ENCODE measurements around the gene HBP1.

HBP1 gene

DNA sequence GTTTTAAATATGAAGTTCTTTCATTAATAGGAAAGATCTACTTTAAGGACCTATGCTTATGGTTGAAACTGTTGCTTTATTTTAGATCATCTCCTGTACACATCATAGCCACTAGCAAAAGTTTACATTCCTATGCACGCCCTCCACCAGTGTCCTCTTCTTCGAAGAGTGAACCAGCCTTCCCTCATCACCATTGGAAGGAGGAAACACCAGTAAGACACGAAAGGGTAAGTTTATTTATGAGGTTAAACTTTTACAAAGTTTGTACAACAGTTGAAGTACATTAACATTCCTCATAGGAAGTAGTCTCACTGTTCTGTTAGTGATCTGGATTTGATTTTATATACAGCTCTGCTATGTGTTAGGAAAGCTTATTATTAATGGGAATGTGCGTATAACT, 16.9 kb downstream of the HBP1 start:
- no CpG with 5 or more reads among the region's 4 CpGs for WGBS, 2 experiments (ENCODE audit: insufficient coverage in 2 of 2)
- H3K4me3 ChIP-seq (ENCODE audit: extremely low read depth, insufficient read depth, low read length, poor library complexity, severe bottlenecking), result no peak overlapping the region

DNA sequence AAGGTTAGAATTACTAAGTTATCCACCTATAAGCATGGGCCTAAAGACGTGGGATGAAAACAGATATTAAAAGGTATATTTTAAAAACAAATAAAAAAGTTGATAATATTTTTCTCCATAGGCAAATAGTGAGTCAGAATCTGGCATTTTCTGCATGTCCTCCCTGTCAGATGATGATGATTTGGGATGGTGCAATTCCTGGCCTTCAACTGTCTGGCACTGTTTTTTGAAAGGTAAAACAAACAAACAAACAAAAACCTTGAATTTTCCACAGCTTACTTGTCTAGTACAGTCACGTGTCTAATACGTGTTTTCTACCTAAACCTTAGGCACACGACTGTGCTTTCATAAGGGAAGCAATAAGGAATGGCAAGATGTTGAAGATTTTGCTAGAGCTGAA, 17.4 kb downstream of the HBP1 start:
- H3K4me1 ChIP-seq (ENCODE audit: control insufficient read depth, insufficient read depth, low read length, poor library complexity, severe bottlenecking), result no peaks in the 10 kb centered on the region
- WGBS, 2 experiments (ENCODE audit: insufficient coverage in 2 of 2), result 100% methylated on average over 3 of the region's 4 CpGs; no CpG with 5 or more reads in 1 of the 2 experiments
- no peak overlapping the region for H3K27ac ChIP-seq (ENCODE audit: low read depth, low read length, severe bottlenecking)
- no peak overlapping the region for H3K4me3 ChIP-seq (ENCODE audit: extremely low read depth, insufficient read depth, low read length, poor library complexity, severe bottlenecking)
- H3K9me3 ChIP-seq (ENCODE audit: control insufficient read depth, low read length), result no peaks in the 10 kb centered on the region
- H3K36me3 ChIP-seq (ENCODE audit: control insufficient read depth, insufficient read depth, low read length), result peaks cover 60% of the 10 kb centered on the region

More for the DNA sequence above, 16.9 kb downstream of the HBP1 start:
- Histone ChIP-seq H3K27ac (ENCODE audit: low read depth, low read length, severe bottlenecking) (no peak overlapping the region), H3K36me3 (ENCODE audit: control insufficient read depth, insufficient read depth, low read length) (peaks cover 61% of the 10 kb centered on the region), H3K9me3 (ENCODE audit: control insufficient read depth, low read length) (no peaks in the 10 kb centered on the region), H3K4me1 (ENCODE audit: control insufficient read depth, insufficient read depth, low read length, poor library complexity, severe bottlenecking) (no peaks in the 10 kb centered on the region)

DNA sequence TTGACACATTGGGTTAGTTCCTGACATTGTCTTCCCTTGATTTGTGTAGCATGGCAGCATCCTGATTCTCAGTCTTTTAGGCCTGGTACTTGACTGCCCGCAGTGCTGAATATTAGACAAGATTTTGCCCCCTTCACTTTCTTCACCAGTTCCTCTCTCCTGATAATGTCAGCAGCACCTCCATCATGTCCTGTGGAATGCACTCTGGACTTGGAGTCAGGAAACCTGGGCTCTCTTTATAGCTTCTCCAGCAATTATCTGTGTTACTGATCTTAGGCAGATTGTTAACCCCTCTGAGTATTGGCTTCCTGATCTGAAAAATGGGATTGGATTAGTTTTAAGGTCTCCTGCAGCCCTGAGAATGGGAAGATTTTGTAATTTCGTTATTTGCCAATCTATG, 19.0 kb downstream of the HBP1 start:
- Histone ChIP-seq H3K4me1 (ENCODE audit: control insufficient read depth, insufficient read depth, low read length, poor library complexity, severe bottlenecking) (no peaks in the 10 kb centered on the region), H3K36me3 (ENCODE audit: control insufficient read depth, insufficient read depth, low read length) (peaks cover 61% of the 10 kb centered on the region), H3K9me3 (ENCODE audit: control insufficient read depth, low read length) (no peaks in the 10 kb centered on the region), H3K27ac (ENCODE audit: low read depth, low read length, severe bottlenecking) (no peak overlapping the region), H3K4me3 (ENCODE audit: extremely low read depth, insufficient read depth, low read length, poor library complexity, severe bottlenecking) (no peak overlapping the region)
- WGBS, 2 experiments (ENCODE audit: insufficient coverage in 2 of 2), result 86 to 90% methylated on average over 1 to 2 of the region's 2 CpGs

DNA sequence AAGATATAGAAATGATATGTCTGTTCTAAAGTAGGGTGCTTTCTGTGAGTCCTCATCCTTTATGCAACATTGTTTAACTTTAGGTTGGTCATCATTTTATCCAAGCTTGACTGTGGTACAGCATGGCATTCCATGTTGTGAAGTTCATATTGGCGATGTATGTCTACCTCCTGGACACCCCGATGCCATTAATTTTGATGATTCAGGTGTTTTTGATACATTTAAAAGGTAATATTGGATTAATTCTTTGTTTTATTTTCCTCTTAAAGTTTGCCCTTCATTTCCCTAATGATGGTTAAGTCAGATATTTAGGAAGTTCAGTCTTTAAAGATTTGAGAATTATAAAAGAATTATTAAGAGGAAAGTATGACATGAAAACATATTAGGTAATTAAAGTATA, 21.3 kb downstream of the HBP1 start:
- Histone ChIP-seq H3K27ac (ENCODE audit: low read depth, low read length, severe bottlenecking) (no peak overlapping the region), H3K4me3 (ENCODE audit: extremely low read depth, insufficient read depth, low read length, poor library complexity, severe bottlenecking) (no peak overlapping the region), H3K36me3 (ENCODE audit: control insufficient read depth, insufficient read depth, low read length) (peaks cover 55% of the 10 kb centered on the region), H3K4me1 (ENCODE audit: control insufficient read depth, insufficient read depth, low read length, poor library complexity, severe bottlenecking) (no peaks in the 10 kb centered on the region), H3K9me3 (ENCODE audit: control insufficient read depth, low read length) (no peaks in the 10 kb centered on the region)
- WGBS, 2 experiments (ENCODE audit: insufficient coverage in 2 of 2), result 91 to 100% methylated on average over 1 of the region's 2 CpGs

DNA sequence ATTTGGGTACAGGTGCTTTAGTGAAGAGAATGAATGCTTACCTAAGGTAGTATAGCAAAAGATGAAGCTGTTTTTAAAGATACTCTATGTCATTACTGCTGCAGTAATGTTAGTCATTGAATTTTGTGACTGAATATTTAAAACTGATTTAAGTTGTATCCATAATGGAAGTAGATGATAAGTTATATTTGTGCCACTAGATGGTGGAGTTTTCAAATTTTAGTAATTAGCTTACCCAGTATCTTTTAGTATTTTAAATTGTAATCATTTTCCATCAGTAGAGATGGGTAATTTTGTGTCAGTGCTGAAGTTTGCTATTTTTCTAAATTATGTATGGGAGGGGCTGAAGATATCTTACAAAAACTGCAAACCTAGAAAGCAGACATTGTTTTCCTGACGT, 25.2 kb downstream of the HBP1 start:
- no peak overlapping the region for H3K27ac ChIP-seq (ENCODE audit: low read depth, low read length, severe bottlenecking)
- H3K36me3 ChIP-seq (ENCODE audit: control insufficient read depth, insufficient read depth, low read length), result peaks cover 64% of the 10 kb centered on the region
- H3K4me1 ChIP-seq (ENCODE audit: control insufficient read depth, insufficient read depth, low read length, poor library complexity, severe bottlenecking), result no peaks in the 10 kb centered on the region
- H3K9me3 ChIP-seq (ENCODE audit: control insufficient read depth, low read length), result no peaks in the 10 kb centered on the region
- WGBS, 2 experiments (ENCODE audit: insufficient coverage in 2 of 2), result no CpG with 5 or more reads among the region's 1 CpG
- H3K4me3 ChIP-seq (ENCODE audit: extremely low read depth, insufficient read depth, low read length, poor library complexity, severe bottlenecking), result no peak overlapping the region

DNA sequence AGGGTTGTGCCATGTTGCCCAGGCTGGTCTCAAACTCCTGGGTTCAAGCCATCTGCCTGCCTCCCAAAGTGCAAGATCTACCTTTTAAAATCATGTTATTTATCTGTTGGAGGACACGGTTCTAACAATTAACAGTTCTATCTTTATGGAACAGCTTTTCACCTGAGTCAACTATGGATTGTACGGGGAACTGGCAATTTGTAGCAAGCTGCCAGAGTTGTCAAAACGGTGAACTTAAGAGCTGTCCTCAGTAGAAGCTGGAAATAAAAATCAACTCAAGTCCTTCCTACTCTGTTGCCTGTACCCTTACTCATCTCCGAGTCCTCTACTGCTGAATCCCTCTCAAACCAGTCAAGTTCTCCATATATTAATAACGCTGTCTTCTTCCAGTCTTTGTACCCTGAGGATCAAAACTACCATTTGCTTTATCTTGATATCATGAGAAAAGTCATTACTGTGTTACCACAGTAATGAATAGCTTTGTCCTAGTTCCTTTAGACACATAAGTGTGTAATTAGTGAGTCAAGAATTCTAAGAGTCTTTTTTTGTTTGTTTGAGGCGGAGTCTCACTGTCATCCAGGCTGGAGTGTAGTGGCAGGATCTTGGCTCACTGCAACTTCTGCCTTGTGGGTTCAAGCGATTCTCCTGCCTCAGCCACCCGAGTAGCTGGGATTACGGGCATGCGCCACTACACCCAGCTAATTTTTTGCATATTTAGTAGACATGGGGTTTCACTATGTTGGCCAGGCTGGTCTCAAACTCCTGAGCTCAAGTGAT, 28.2 kb downstream of the HBP1 start:
- Histone ChIP-seq H3K9me3 (ENCODE audit: control insufficient read depth, low read length) (no peaks in the 10 kb centered on the region), H3K27ac (ENCODE audit: low read depth, low read length, severe bottlenecking) (no peak overlapping the region), H3K4me1 (ENCODE audit: control insufficient read depth, insufficient read depth, low read length, poor library complexity, severe bottlenecking) (no peaks in the 10 kb centered on the region), H3K36me3 (ENCODE audit: control insufficient read depth, insufficient read depth, low read length) (peaks cover 72% of the 10 kb centered on the region), H3K4me3 (ENCODE audit: extremely low read depth, insufficient read depth, low read length, poor library complexity, severe bottlenecking) (no peak overlapping the region)
- WGBS, 2 experiments (ENCODE audit: insufficient coverage in 2 of 2), result 84 to 94% methylated on average over 6 to 7 of the region's 10 CpGs

DNA sequence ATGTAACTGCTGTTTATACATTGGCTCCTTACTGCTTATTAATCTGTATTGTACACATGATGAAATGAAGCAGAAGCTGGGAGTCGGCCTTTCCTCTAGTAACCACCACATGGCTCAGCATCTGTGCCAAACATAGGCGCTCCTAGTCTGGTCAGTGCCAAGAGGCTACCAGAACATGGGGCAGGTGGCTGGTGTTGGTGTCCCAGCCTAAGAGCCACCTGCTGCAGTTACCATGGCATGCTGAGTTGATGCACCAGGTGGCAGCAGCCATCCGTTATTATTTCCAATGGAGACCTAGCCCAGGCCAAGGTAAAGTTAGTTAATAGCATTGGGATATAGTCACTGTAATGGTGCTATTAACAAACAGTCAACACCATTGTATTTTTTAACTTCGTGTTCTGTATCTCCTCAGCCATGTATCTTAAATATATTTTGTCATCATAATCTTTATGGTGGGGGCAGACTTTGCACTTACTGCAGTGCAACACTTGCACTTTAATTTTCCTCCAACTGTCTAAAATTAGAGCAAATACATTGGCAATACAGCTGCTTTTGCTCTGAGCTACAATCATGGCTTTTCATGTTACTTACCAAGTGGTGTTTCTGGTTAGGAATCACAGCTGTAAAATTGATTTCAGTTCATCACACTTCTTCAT, 33.1 kb downstream of the HBP1 start:
- H3K4me1 ChIP-seq (ENCODE audit: control insufficient read depth, insufficient read depth, low read length, poor library complexity, severe bottlenecking), result no peaks in the 10 kb centered on the region
- 77 to 90% methylated on average over 2 of the region's 4 CpGs for WGBS, 2 experiments (ENCODE audit: insufficient coverage in 2 of 2)
- H3K36me3 ChIP-seq (ENCODE audit: control insufficient read depth, insufficient read depth, low read length), result peaks cover 80% of the 10 kb centered on the region
- H3K9me3 ChIP-seq (ENCODE audit: control insufficient read depth, low read length), result no peaks in the 10 kb centered on the region
- no peak overlapping the region for H3K27ac ChIP-seq (ENCODE audit: low read depth, low read length, severe bottlenecking)
- no peak overlapping the region for H3K4me3 ChIP-seq (ENCODE audit: extremely low read depth, insufficient read depth, low read length, poor library complexity, severe bottlenecking)

DNA sequence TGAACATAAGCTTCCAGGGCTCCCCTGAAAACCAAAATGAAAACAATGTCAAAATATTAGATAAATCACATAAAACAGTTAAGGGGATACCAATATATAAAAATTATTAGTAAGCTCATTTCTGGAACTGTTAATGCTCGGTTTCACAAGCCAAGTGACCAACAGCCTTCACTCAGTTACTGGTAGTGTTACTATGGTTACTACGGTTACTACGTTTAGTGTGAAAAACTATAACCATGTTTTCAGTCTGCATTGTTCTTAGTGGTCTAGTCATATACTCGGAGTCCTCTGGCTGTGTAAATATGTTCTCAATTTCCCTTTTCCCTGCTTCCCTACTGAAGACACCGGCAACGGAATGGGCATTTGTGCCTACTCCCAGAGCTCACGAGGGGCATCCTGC, 34.8 kb downstream of the HBP1 start:
- no peak overlapping the region for H3K4me3 ChIP-seq (ENCODE audit: extremely low read depth, insufficient read depth, low read length, poor library complexity, severe bottlenecking)
- H3K36me3 ChIP-seq (ENCODE audit: control insufficient read depth, insufficient read depth, low read length), result peaks cover 76% of the 10 kb centered on the region
- H3K4me1 ChIP-seq (ENCODE audit: control insufficient read depth, insufficient read depth, low read length, poor library complexity, severe bottlenecking), result no peaks in the 10 kb centered on the region
- H3K27ac ChIP-seq (ENCODE audit: low read depth, low read length, severe bottlenecking), result no peak overlapping the region
- 97 to 100% methylated on average over 4 of the region's 7 CpGs for WGBS, 2 experiments (ENCODE audit: insufficient coverage in 2 of 2)
- no peaks in the 10 kb centered on the region for H3K9me3 ChIP-seq (ENCODE audit: control insufficient read depth, low read length)

DNA sequence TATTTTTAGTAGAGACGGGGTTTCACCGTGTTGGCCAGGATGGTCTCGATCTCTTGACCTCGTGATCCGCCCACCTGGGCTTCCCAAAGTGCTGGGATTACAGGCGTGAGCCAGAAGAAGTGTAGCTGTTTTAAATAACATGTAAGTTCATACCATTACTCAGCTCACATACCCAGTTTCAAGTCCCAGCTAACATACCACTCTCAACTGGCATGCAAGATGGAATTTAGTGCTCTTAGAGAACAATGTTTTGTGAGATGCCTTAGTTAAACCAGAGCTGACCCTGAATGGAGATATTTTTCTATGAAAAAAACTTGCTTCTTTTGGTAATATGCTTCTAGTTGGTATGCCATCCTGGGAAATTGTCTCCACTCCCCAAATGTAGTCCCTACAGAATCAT, 37.3 kb downstream of the HBP1 start:
- Histone ChIP-seq H3K36me3 (ENCODE audit: control insufficient read depth, insufficient read depth, low read length) (peaks cover 73% of the 10 kb centered on the region), H3K9me3 (ENCODE audit: control insufficient read depth, low read length) (no peaks in the 10 kb centered on the region), H3K4me3 (ENCODE audit: extremely low read depth, insufficient read depth, low read length, poor library complexity, severe bottlenecking) (no peak overlapping the region), H3K27ac (ENCODE audit: low read depth, low read length, severe bottlenecking) (no peak overlapping the region), H3K4me1 (ENCODE audit: control insufficient read depth, insufficient read depth, low read length, poor library complexity, severe bottlenecking) (no peaks in the 10 kb centered on the region)
- 80 to 94% methylated on average over 1 to 3 of the region's 6 CpGs for WGBS, 2 experiments (ENCODE audit: insufficient coverage in 2 of 2)

DNA sequence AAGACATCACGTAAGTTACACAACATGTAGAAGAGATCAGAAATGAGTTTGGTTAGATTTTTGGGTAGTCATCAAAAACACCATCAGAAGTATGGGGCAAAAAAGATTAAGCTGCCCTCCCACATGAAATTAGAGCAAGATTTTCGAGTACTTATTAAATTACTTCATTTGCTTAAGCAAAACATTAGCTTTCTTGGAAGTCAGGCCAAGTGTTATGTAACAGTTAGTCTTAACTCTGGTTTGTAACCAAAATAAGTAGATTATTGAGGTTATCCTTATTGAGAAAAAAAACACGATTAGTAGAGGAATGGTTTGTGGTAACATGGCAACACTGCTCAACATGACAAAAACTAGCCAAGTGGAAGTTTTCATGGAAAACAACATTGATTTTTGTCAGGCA, 37.9 kb downstream of the HBP1 start:
- no peak overlapping the region for H3K4me3 ChIP-seq (ENCODE audit: extremely low read depth, insufficient read depth, low read length, poor library complexity, severe bottlenecking)
- 92 to 100% methylated on average over 1 to 2 of the region's 3 CpGs for WGBS, 2 experiments (ENCODE audit: insufficient coverage in 2 of 2)
- no peaks in the 10 kb centered on the region for H3K9me3 ChIP-seq (ENCODE audit: control insufficient read depth, low read length)
- no peak overlapping the region for H3K27ac ChIP-seq (ENCODE audit: low read depth, low read length, severe bottlenecking)
- no peaks in the 10 kb centered on the region for H3K4me1 ChIP-seq (ENCODE audit: control insufficient read depth, insufficient read depth, low read length, poor library complexity, severe bottlenecking)
- H3K36me3 ChIP-seq (ENCODE audit: control insufficient read depth, insufficient read depth, low read length), result peaks cover 67% of the 10 kb centered on the region

DNA sequence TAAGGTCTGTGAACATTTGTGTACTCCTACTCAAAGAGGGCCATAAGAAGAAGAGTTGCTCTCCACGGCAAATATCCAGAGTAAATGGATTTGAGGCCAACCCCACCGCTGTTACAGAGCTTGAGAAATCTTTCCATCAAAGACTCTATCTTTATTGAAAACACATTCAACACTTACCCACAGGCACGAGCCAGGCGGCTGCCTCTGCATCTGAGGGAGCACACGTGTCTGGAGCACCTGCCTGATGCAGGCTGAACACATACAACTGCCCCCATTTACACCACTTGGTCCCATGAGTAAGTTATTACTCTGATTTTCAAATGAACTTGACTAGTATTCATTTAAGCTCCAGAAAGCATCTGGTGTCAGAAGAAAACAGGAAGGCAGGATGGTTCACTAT, 38.7 kb downstream of the HBP1 start:
- Histone ChIP-seq H3K4me3 (ENCODE audit: extremely low read depth, insufficient read depth, low read length, poor library complexity, severe bottlenecking) (no peak overlapping the region), H3K9me3 (ENCODE audit: control insufficient read depth, low read length) (no peaks in the 10 kb centered on the region), H3K27ac (ENCODE audit: low read depth, low read length, severe bottlenecking) (no peak overlapping the region), H3K36me3 (ENCODE audit: control insufficient read depth, insufficient read depth, low read length) (peaks cover 60% of the 10 kb centered on the region), H3K4me1 (ENCODE audit: control insufficient read depth, insufficient read depth, low read length, poor library complexity, severe bottlenecking) (no peaks in the 10 kb centered on the region)
- 94 to 100% methylated on average over 2 of the region's 5 CpGs for WGBS, 2 experiments (ENCODE audit: insufficient coverage in 2 of 2)

Data from mesodermal cell (in vitro differentiated cells).